ENCODE data around the gene STX8.
A peak's percentile ranks its signal among the peaks of the same experiment; 100 is the strongest.

Gene STX8

DNA sequence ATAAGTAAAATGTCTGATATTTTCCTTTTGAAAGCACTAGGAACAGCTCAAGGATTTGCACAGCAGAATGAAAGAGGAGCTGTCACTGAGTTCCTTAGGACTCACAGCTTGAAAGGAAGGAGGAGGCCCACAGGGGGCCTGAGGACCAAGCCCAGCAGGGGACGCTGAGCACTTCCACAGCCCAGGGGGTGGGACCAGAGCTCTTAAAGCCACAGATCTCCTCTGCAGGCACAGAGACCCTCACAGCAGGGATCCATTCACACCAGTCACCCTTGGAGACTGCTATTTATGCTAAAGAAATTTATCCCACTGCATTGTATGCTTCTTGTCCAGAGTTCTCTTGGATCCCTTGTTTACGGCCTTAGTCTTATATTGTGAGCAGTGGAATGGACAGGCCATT is 253.3 kb downstream of the STX8 start:
- peak; percentile 54 for TF ChIP-seq CTCF (IDR thresholded peaks at IDR 0.05; ENCODE audit: low read depth, low read length, missing control alignments)
- Histone ChIP-seq H3K4me3 (ENCODE audit: low read depth, low read length) (no peak overlapping the region), H3K36me3 (replicated peaks) (no peaks in the 10 kb centered on the region), H3K27ac (no peak overlapping the region), H3K27me3 (replicated peaks) (no peaks in the 10 kb centered on the region)
- in situ Hi-C loops (cut with HindIII; ENCODE audit: low pct_ligation_motif_present, low sequenced_read_pairs) = no loop called here
- no peak for DNase-seq

DNA sequence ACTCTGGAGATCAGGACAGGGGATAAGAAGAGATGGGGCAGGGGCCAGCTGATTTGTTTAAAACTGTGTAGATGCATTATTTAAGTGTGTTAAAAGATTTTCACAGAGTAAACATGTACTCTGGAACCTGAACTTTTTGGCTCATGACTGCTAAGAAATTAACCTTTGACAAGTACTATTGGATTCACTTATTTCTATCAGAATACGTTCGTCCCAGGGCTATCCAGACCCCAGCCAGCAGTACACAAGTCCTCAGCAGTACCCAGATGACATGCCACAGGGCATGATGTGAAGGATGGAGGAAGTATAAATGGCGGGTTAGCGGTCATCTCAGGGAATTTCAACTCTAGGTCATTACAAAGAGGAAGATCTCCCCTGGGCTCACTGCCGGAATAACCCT is 253.7 kb downstream of the STX8 start:
- H3K27ac ChIP-seq = no peak overlapping the region

GRCh38 chr17:9315360-9315759 is 260.3 kb downstream of the STX8 start:
- DNase-seq = no peak
- H3K36me3 ChIP-seq (replicated peaks) = no peaks in the 10 kb centered on the region
- H3K4me3 ChIP-seq (ENCODE audit: low read depth, low read length) = no peak overlapping the region
- TF ChIP-seq CTCF (IDR thresholded peaks at IDR 0.05; ENCODE audit: low read depth, low read length, missing control alignments) = no peak
- in situ Hi-C loops (cut with HindIII; ENCODE audit: low pct_ligation_motif_present, low sequenced_read_pairs) = no loop called here
- no peaks in the 10 kb centered on the region for H3K27me3 ChIP-seq (replicated peaks)
- H3K27ac ChIP-seq = no peak overlapping the region

More for the DNA sequence above, 253.7 kb downstream of the STX8 start:
- in situ Hi-C loops (cut with HindIII; ENCODE audit: low pct_ligation_motif_present, low sequenced_read_pairs) = no loop called here
- Histone ChIP-seq H3K4me3 (ENCODE audit: low read depth, low read length) (no peak overlapping the region), H3K27me3 (replicated peaks) (no peaks in the 10 kb centered on the region), H3K36me3 (replicated peaks) (no peaks in the 10 kb centered on the region)
- no peak for DNase-seq
- TF ChIP-seq CTCF (IDR thresholded peaks at IDR 0.05; ENCODE audit: low read depth, low read length, missing control alignments) = no peak

- DNase-seq = no peak
- no peaks in the 10 kb centered on the region for H3K27me3 ChIP-seq (replicated peaks)
- no peak overlapping the region for H3K27ac ChIP-seq
- no peaks in the 10 kb centered on the region for H3K36me3 ChIP-seq (replicated peaks)
- H3K4me3 ChIP-seq (ENCODE audit: low read depth, low read length) = no peak overlapping the region
- in situ Hi-C loops (cut with HindIII; ENCODE audit: low pct_ligation_motif_present, low sequenced_read_pairs) = no loop called here
- TF ChIP-seq CTCF (IDR thresholded peaks at IDR 0.05; ENCODE audit: low read depth, low read length, missing control alignments) = no peak
These were observed 262.3 kb downstream of the STX8 start for GRCh38 chr17:9313346-9313745.

GRCh38 chr17:9309216-9309615 is 266.4 kb downstream of the STX8 start:
- H3K4me3 ChIP-seq (ENCODE audit: low read depth, low read length) = no peak overlapping the region
- no peak for TF ChIP-seq CTCF (IDR thresholded peaks at IDR 0.05; ENCODE audit: low read depth, low read length, missing control alignments)
- DNase-seq = no peak
- in situ Hi-C loops (cut with HindIII; ENCODE audit: low pct_ligation_motif_present, low sequenced_read_pairs) = no loop called here
- H3K27ac ChIP-seq = no peak overlapping the region
- no peaks in the 10 kb centered on the region for H3K36me3 ChIP-seq (replicated peaks)
- no peaks in the 10 kb centered on the region for H3K27me3 ChIP-seq (replicated peaks)

DNA sequence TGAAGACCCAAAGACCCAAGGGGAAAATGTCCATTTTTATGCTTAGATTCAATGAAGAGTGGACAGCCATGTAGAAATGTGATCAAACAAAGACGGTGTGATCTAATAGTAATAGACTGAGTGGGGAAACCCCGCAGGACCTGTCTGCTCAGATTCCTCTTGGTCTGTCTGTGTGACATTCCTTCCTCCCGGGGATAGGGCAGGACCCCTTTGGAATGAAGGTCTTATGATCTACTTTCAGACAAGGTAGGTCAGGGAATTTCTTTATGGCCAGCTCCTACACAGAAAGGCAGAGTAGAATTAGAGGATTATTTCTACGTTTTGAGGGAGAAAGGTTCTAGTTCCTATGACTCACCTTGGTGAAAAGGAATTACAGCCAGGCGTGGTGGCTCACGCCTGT is 267.6 kb downstream of the STX8 start:
- Histone ChIP-seq H3K27me3 (replicated peaks) (no peaks in the 10 kb centered on the region), H3K4me3 (ENCODE audit: low read depth, low read length) (no peak overlapping the region), H3K36me3 (replicated peaks) (no peaks in the 10 kb centered on the region), H3K27ac (no peak overlapping the region)
- no peak for DNase-seq
- in situ Hi-C loops (cut with HindIII; ENCODE audit: low pct_ligation_motif_present, low sequenced_read_pairs) = no loop called here
- TF ChIP-seq CTCF (IDR thresholded peaks at IDR 0.05; ENCODE audit: low read depth, low read length, missing control alignments) = no peak
